ENCODE data around the gene SPG11.

DNA sequence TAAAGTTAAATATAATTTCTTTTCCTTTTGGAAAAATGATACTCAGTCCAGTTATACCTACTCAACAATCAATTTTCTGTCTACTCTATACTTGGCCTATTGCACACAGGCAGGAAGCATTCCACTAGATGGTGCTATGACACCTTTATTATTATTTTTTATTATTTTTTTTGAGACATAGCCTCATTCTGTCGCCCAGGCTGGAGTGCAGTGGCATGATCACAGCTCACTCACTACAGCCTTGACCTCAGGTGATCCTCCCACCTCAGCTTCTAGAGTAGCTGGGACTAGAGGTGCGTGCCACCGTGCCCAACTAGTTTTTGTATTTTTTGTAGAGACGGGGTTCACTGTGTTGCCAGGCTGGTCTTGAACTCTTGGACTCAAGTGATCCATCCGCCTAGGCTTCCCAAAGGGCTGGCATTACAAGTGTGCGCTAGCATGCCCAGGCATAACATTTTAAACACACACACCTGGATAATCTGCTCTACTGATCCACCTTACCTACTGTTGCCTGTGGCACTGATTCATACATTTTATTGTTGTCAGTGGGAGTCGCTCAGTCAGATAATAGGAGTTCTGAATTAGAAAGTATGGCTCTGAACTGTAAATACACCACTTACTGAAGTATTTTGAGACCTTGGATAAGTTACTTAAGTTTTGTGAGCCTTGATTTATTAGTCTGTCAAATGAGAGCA, 70.3 kb downstream of the SPG11 start:
- TF ChIP-seq EZH2 (optimal IDR thresholded peaks at IDR 0.05; ENCODE audit: low read depth, low read length) (no peak), CTCF (IDR thresholded peaks at IDR 0.05; ENCODE audit: low read length) (peak; percentile 28)

All from MM.1S (cell line).